Caco-2 (cell line): Measurements from ENCODE around the gene NEUROG3. TPM values are rescaled to one million over a fixed set of nuclear protein-coding genes. Genes with fewer than 3 reads are reported as not detected.
A peak's percentile ranks its signal among the peaks of the same experiment; 100 is the strongest.

Experiments
- Bru-seq: library from RNA; stranded (reverse); fragments of 400-500 nt; gene quantifications from one replicate; lab custom pipeline; 2021; lab: Mats Ljungman, UMichigan
- BruChase-seq, 2 experiments: library from RNA; stranded (reverse); fragments of 400-500 nt; gene quantifications; one replicate each; lab custom pipeline; 2021; lab: Mats Ljungman, UMichigan
- BruUV-seq: library from RNA; stranded (reverse); fragments of 400-500 nt; replicated peaks from 2 replicates; lab custom pipeline; 2021; lab: Mats Ljungman, UMichigan
- CTCF ChIA-PET: fragments of 300-600 bp; sonication (Branson Sonifier 250); formaldehyde crosslinking; loops from one replicate; lab custom pipeline; 2022; ENCODE audit warnings: antibody characterized with exemption; lab: Charles Lee
- POLR2A ChIA-PET: fragments of 300-600 bp; sonication (Branson Sonifier 250); formaldehyde crosslinking; loops from one replicate; lab custom pipeline; 2022; ENCODE audit warnings: antibody characterized with exemption; lab: Charles Lee
- DNase-seq, 2 experiments: peaks; one replicate each; pipeline versions ENCODE4 v3.0.0 to v3.0.0-alpha.2; 2020 to 2022
- H3K27me3 ChIP-seq: replicated peaks from 2 replicates; pipeline ENCODE4 v1.6.0; 2011; ENCODE audit warnings: low read length; ENCODE audit not compliant: control insufficient read depth, insufficient read depth
- H3K36me3 ChIP-seq: 2 replicates; pipeline ENCODE4 v1.5.1; 2011; ENCODE audit warnings: low read length; ENCODE audit not compliant: control insufficient read depth, insufficient read depth
- H3K4me1 ChIP-seq: fragments of 250-450 bp; sonication (Bioruptor Pico); 2 replicates; pipeline ENCODE4 v1.5.1; 2020; ENCODE audit warnings: mild to moderate bottlenecking
- H3K4me3 ChIP-seq: 2 replicates; pipeline ENCODE4 v1.5.1; 2011; ENCODE audit warnings: low read depth, mild to moderate bottlenecking, control low read depth, low read length
- H3K9me3 ChIP-seq: fragments of 250-450 bp; sonication (Bioruptor Pico); 2 replicates; pipeline ENCODE4 v1.5.1; 2020; ENCODE audit warnings: mild to moderate bottlenecking, moderate library complexity
- H3K27ac Mint-ChIP-seq: one replicate; pipeline ENCODE4 v1.8.0; 2022; ENCODE audit warnings: mixed read lengths; ENCODE audit not compliant: unreplicated experiment
- H3K27me3 Mint-ChIP-seq: one replicate; pipeline ENCODE4 v1.8.0; 2022; ENCODE audit warnings: mixed read lengths; ENCODE audit not compliant: insufficient read depth, unreplicated experiment
- H3K36me3 Mint-ChIP-seq: one replicate; pipeline ENCODE4 v1.8.0; 2022; ENCODE audit warnings: mild to moderate bottlenecking, mixed read lengths; ENCODE audit not compliant: insufficient read depth, unreplicated experiment
- H3K4me1 Mint-ChIP-seq: one replicate; pipeline ENCODE4 v1.8.0; 2022; ENCODE audit warnings: low read depth, mixed read lengths; ENCODE audit not compliant: unreplicated experiment
- H3K4me3 Mint-ChIP-seq: one replicate; pipeline ENCODE4 v1.8.0; 2022; ENCODE audit warnings: mild to moderate bottlenecking, moderate library complexity, mixed read lengths; ENCODE audit not compliant: unreplicated experiment
- H3K9me3 Mint-ChIP-seq: one replicate; pipeline ENCODE4 v1.8.0; 2022; ENCODE audit warnings: mixed read lengths; ENCODE audit not compliant: unreplicated experiment
- intact Hi-C: fragments of 100-400 bp; cut with micrococcal nuclease; formaldehyde crosslinking; loops from one replicate; pipeline ENCODE4 v1.10.0; 2022; ENCODE audit not compliant: unreplicated experiment
- long read RNA-seq: library from polyadenylated mRNA; stranded (forward); transcript quantifications from one replicate; pipeline ENCODE4 v2.0.0, GENCODE V29; 2022
- total RNA-seq: library from RNA; stranded (reverse); gene quantifications from 2 replicates; pipeline ENCODE4 v1.2.3, GENCODE V29; 2022
- TF ChIP-seq, protein P1 (sequence below), 2 experiments: fragments of 200-600 bp in 1 of 2; IDR thresholded peaks; 1 replicate in 1 of 2; 2 replicates in 1 of 2; pipeline versions ENCODE4 v1.5.1 to v1.8.0; 2011 to 2022; ENCODE audit warnings: antibody characterized with exemption in 1 of 2, control low read depth in 1 of 2, inconsistent platforms in 1 of 2, low read depth in 1 of 2, low read length in 1 of 2, mild to moderate bottlenecking in 1 of 2, moderate library complexity in 1 of 2; ENCODE audit not compliant: insufficient read depth in 1 of 2, severe bottlenecking in 1 of 2, unreplicated experiment in 1 of 2

The NEUROG3 gene, protein sequence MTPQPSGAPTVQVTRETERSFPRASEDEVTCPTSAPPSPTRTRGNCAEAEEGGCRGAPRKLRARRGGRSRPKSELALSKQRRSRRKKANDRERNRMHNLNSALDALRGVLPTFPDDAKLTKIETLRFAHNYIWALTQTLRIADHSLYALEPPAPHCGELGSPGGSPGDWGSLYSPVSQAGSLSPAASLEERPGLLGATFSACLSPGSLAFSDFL
- not detected in 2 replicates for total RNA-seq
- not detected for Bru-seq, nascent RNA
- BruChase-seq, experiment 1, labeled RNA remaining after a 2-hour chase, result percentile 21 among the genes with signal in this experiment
- not detected for BruChase-seq, experiment 2, labeled RNA remaining after a 6-hour chase
- long read RNA-seq, result 0 reads

DNA sequence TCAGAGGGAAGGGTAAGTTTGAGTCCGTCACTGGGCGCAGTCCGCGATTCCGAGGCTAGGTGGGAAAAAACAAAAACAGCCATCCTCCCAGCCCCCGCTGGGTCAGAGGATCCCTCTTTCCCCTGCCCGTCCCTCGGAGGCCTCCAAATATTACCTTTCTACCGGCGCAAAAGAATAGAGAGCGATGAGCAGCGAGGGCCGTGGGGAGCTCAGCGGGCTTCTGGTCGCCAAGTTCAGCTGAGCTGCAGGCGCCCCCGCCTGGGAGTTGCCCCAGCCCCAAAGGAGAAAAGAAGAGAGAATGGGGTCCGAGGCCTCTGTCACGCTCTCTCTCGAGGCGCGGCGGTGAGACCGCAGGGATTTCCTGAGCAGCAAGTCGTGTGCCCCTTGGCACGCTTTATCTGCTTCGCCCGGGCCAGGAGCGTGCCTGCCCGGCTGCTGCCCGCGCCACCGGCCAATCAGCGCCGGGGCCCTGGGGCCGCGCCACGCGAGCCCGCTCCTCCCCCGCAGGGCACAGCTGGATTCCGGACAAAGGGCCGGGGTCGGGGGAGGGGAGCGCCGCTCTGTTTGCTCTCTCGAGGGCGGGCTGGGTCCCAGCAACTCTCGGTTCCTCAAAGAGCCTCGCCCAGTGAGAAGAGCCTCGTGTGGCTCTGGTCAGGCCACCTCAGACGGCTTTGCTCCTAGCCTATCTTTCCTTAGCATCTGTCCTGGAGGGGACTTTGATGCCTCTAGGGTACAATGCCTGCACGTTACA lies at the start of gene NEUROG3:
Gene NEUROG3, minus strand, starts transcription at position 367 of the 751 bp plus-strand sequence. CDS start 379 bp downstream, outside the sequence.
- intact Hi-C loops, result loop anchor here (5.0 kb wide), 1 partner anchor 64 kb away; no protein-coding TSS in a partner anchor
- BruUV-seq, result no TSS peak
- ChIA-PET POLR2A (interaction anchor here (0.6 kb wide), 2 partner anchors 111 to 401 kb away, joined by 3 to 8 read pairs; no protein-coding TSS in a partner anchor), CTCF (interaction anchor here (0.6 to 2.1 kb wide), 3 partner anchors 21 to 84 kb away, joined by 3 to 16 read pairs (median 10); no protein-coding TSS in a partner anchor)
- peaks cover 7% of the 10 kb centered on the region for H3K4me1 Mint-ChIP-seq
- TF ChIP-seq, protein P1, sequence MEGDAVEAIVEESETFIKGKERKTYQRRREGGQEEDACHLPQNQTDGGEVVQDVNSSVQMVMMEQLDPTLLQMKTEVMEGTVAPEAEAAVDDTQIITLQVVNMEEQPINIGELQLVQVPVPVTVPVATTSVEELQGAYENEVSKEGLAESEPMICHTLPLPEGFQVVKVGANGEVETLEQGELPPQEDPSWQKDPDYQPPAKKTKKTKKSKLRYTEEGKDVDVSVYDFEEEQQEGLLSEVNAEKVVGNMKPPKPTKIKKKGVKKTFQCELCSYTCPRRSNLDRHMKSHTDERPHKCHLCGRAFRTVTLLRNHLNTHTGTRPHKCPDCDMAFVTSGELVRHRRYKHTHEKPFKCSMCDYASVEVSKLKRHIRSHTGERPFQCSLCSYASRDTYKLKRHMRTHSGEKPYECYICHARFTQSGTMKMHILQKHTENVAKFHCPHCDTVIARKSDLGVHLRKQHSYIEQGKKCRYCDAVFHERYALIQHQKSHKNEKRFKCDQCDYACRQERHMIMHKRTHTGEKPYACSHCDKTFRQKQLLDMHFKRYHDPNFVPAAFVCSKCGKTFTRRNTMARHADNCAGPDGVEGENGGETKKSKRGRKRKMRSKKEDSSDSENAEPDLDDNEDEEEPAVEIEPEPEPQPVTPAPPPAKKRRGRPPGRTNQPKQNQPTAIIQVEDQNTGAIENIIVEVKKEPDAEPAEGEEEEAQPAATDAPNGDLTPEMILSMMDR (IDR thresholded peaks at IDR 0.05; ENCODE audit: insufficient read depth in 1 of 2, low read depth in 1 of 2, low read length in 1 of 2, severe bottlenecking in 1 of 2, unreplicated experiment in 1 of 2), result no peak
- H3K4me3 Mint-ChIP-seq, result peak within 1 kb of the TSS; percentile 53
- Histone ChIP-seq H3K27me3 (peaks cover 25% of the 10 kb centered on the region), H3K36me3 (no peaks in the 10 kb centered on the region), H3K4me3 (peak within 1 kb of the TSS; percentile 10; the same call in 1 of the 2 replicates), H3K9me3 (peaks cover 3% of the 10 kb centered on the region; the same call in 1 of the 2 replicates), H3K4me1 (peaks cover 12% of the 10 kb centered on the region)
- H3K27me3 Mint-ChIP-seq, result peaks cover 55% of the 10 kb centered on the region
- H3K27ac Mint-ChIP-seq, result no peak within 1 kb of the TSS
- peak in 1 of 2 experiments; percentile 61 for DNase-seq
- no peaks in the 10 kb centered on the region for H3K36me3 Mint-ChIP-seq
- H3K9me3 Mint-ChIP-seq, result no peaks in the 10 kb centered on the region

DNA sequence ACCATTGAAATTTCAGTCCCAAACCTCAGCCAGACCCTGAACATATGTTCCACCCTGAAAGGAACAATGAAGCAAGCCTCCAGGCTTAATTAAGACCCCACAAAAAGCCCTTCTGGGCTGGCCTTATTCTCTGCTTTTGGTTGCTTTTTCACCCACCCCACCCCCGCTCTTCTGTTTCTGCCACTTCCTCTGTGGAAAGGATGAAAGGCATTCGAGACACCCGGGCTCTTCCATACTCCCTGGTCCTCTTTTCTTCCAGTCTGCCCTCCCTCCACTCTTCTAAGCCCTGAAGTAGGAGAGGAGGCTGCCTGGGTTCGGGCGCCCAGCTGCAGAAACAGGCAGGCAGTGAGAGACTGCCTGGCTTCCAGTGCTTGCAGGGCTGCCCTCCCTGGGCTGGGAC lies 47.4 kb upstream of the NEUROG3 start:
- peaks cover 13% of the 10 kb centered on the region for H3K9me3 Mint-ChIP-seq
- CTCF ChIA-PET, result no interaction called here
- H3K4me1 Mint-ChIP-seq, result no peaks in the 10 kb centered on the region
- Histone ChIP-seq H3K36me3 (no peaks in the 10 kb centered on the region), H3K4me3 (no peak overlapping the region), H3K27me3 (peaks cover 2% of the 10 kb centered on the region; the same call in 1 of the 2 replicates), H3K4me1 (no peaks in the 10 kb centered on the region), H3K9me3 (peaks cover 21% of the 10 kb centered on the region)
- TF ChIP-seq, protein P1 (IDR thresholded peaks at IDR 0.05; ENCODE audit: insufficient read depth in 1 of 2, low read depth in 1 of 2, low read length in 1 of 2, severe bottlenecking in 1 of 2, unreplicated experiment in 1 of 2), result no peak
- no peak overlapping the region for H3K4me3 Mint-ChIP-seq
- H3K27me3 Mint-ChIP-seq, result peaks cover 31% of the 10 kb centered on the region
- no peak for DNase-seq
- H3K36me3 Mint-ChIP-seq, result no peaks in the 10 kb centered on the region
- no peak overlapping the region for H3K27ac Mint-ChIP-seq
- no TSS peak for BruUV-seq
- intact Hi-C loops, result no loop called here
- POLR2A ChIA-PET, result no interaction called here

DNA sequence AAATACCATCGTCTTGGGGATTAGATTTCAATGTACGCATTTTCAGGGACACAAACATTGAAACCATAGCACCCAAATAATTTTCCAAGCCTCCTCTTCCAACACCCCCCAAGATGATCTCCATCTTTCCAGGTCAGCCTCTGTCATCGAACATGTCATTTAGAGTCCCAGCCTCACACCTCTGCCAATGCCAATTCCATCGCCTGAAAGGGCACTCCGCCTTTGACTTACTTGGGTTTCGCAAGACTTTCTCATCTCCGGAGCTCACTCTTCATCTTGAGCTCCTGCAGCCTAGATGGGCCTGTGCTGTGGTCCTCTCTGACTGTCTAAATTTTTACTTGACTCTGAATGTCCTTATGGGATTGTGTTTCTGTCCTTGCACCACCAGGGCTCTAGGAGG lies 46.4 kb upstream of the NEUROG3 start:
- no peak overlapping the region for H3K4me3 Mint-ChIP-seq
- POLR2A ChIA-PET, result no interaction called here
- H3K4me1 Mint-ChIP-seq, result no peaks in the 10 kb centered on the region
- Histone ChIP-seq H3K4me3 (no peak overlapping the region), H3K27me3 (peaks cover 2% of the 10 kb centered on the region; the same call in 1 of the 2 replicates), H3K9me3 (peaks cover 21% of the 10 kb centered on the region), H3K4me1 (no peaks in the 10 kb centered on the region), H3K36me3 (no peaks in the 10 kb centered on the region)
- DNase-seq, result no peak
- TF ChIP-seq, protein P1 (IDR thresholded peaks at IDR 0.05; ENCODE audit: insufficient read depth in 1 of 2, low read depth in 1 of 2, low read length in 1 of 2, severe bottlenecking in 1 of 2, unreplicated experiment in 1 of 2), result no peak
- H3K9me3 Mint-ChIP-seq, result peaks cover 13% of the 10 kb centered on the region
- no peaks in the 10 kb centered on the region for H3K36me3 Mint-ChIP-seq
- CTCF ChIA-PET, result no interaction called here
- intact Hi-C loops, result no loop called here
- no TSS peak for BruUV-seq
- no peak overlapping the region for H3K27ac Mint-ChIP-seq
- H3K27me3 Mint-ChIP-seq, result peaks cover 31% of the 10 kb centered on the region
